ENCODE data around the gene PRRT3.
"Not testable (repeated sequence)": the region's sequence is repeated elsewhere in the genome, so short reads cannot be mapped to it uniquely, and the experiment has no call there.

Gene PRRT3

DNA sequence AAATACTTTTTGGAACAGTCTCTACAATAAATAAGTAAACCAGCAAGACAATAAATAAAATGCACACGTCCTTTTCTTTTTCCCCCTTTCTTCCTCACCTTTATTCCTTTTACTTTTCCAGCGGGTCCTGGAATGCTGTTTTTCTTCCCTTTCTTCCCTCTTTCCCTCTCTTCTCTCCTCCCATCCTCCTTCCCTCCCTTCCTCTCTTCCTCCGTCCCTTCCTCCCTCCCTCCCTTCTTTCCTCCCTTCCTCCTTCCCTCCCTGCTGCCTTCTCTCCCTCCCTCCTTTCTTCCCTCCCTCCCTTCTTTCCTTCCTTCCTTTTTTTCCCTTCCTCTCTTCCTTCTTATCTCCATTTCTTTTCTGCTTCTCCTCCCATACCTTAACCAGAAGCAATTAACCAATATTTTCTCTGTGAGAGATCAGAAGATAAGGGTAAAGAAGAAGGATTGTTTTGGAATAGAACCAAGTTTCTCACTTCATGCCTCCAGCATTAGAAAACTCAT, 52.9 kb downstream of the PRRT3 start:
- no peak for DNase-seq

DNA sequence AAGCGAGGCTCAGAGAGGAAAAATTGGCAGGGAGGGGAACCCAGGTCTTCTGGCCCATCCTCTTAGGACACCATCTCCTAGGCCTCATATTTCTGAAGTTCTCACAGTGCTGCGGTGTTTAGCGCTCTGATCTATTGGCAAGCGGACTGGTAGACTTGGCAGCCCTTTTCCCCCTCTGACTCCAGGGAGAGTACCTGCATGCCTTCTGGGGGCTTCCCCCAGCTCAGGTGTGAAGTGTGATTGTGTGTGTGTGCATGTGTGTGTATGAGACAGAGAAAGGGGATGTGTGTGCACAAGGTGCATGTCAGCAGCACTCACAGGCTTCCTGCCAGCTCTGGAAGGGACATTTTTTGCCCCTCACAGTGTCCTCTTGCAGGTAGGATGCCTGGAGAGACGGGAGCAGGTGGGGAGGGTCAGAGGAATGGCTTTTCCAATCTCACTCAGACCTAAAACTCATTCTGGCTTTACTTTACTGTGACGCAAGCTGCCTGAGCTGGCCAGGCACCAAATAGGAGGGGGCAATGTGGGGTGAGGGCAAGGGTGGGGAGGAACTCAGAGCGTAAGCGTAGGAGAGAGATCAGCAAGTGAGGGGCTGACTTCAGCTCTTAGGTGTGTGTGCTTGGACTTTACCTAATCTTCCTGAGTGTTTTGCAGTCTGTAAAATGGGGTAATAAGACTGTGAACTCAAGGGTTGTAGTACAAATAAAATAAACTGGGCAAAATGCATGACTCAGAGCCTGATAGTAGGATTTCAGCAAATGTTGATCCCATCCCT, 53.6 kb downstream of the PRRT3 start:
- no peak for DNase-seq

DNA sequence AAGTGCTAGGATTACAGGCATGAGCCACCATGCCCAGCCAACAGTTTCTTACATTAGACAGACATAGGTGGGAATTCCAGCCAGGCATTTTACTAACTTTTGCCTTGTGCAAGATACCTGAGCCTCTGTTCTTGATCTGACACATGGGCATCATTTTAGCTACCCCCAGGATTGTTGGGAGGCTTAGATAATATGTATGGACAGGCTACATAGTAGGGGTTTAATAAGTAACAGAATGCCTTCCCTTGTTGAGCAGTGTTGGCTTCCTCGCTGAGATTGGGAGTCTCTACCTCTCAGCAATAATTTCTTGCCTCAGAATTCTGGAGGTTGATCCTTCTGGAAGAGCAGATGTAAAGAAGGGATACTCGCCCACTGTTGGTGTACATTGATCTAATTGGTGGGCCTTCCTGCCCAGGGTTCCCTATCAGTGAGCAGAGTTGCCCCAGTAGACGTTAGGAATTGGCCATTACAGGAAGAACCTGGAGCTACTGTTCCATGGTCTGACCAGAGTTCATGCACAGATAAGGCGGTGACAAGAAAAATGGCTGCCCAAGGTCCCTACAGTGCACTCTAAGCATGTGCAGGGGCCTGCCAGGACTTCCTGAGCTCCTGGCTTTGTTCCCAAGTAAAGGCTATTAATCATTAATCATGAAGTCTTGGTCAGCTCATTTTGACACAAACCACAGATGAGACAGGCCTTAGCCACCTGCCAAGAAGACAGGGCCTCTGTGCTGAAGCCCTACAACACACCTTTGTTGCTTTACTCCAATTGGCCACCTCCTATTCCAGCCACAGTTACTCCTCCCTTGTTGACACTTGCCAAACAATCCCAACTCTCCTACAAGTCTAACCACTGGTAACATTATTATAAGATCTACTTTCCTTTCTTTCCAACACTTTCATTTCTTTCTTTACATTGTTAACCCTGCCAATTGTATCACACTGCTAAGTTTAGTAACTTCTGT, 54.5 kb downstream of the PRRT3 start:
- no peak for DNase-seq

DNA sequence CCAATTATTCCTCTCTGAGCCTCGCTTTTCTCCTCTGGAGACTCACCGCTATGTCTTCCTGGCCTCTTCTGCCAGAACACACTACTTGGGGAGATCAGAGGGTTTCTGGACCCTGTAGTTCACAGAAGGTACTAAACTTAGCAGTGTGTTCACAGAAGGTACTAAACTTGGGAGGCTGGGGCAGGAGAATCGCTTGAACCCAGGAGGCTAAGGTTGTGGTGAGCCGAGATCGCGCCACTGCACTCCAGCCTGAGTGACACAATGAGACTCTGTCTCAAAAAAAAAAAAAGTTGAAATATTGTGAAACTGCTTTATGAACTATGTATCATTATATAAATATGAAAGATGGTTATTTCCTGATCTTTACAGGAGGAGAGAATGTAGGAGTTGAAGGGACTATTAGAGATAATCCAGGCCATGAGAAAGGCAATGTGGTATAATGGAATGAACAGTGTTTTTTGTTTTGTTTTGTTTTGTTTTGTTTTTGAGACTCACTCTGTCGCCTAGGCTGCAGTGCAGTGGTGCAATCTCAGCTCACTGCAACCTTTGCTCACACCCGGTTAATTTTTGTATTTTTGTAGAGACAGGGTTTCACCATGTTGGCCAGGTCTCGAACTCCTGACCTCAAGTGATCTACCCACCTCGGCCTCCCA, 55.3 kb downstream of the PRRT3 start:
- not testable (repeated sequence) for DNase-seq

DNA sequence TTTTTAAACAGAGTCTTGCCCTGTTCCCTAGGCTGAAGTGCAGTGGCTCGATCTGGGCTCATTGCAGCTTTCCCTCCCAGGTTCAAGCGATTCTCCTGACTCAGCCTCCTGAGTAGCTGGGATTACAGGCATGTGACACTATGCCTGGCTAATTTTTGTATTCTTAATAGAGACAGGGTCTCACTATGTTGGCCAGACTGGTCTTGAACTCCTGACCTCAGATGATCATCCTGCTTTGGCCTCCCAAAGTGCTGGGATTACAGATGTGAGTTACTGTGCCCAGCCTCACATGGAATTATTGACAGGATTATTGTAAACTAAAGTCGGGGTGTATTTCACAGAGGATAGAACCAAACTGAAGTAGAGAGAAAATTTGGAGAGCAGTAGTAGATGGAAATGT, 56.5 kb downstream of the PRRT3 start:
- not testable (repeated sequence) for DNase-seq

Measured in anterior cingulate cortex (tissue), 58 donors.